ENCODE data around the gene ANKS1A.

Gene ANKS1A

GRCh38 chr6:35057449-35058357 is 168.6 kb downstream of the ANKS1A start:
- no peak for DNase-seq

GRCh38 chr6:35058358-35058675 is 169.3 kb downstream of the ANKS1A start:
- no peak for DNase-seq

- DNase-seq: no peak
Observed at GRCh38 chr6:35058865-35059522, 169.9 kb downstream of the ANKS1A start.

GRCh38 chr6:35059596-35060345 is 170.7 kb downstream of the ANKS1A start:
- DNase-seq: no peak

- no peak for DNase-seq
Observed at GRCh38 chr6:35061102-35061615, 172.1 kb downstream of the ANKS1A start.

GRCh38 chr6:35061651-35062410 is 172.8 kb downstream of the ANKS1A start:
- DNase-seq: no peak

- DNase-seq: no peak
Observed at GRCh38 chr6:35062676-35063574, 173.9 kb downstream of the ANKS1A start.

- no peak for DNase-seq
Observed at GRCh38 chr6:35063701-35064280, 174.7 kb downstream of the ANKS1A start.

- no peak for DNase-seq
Observed at GRCh38 chr6:35064290-35064689, 175.2 kb downstream of the ANKS1A start.

- no peak for DNase-seq
Observed at GRCh38 chr6:35064757-35065440, 175.8 kb downstream of the ANKS1A start.

- no peak for DNase-seq
Observed at GRCh38 chr6:35065441-35065800, 176.4 kb downstream of the ANKS1A start.

GRCh38 chr6:35065870-35066269 is 176.8 kb downstream of the ANKS1A start:
- DNase-seq: no peak

GRCh38 chr6:35067234-35067633 is 178.2 kb downstream of the ANKS1A start:
- no peak for DNase-seq

GRCh38 chr6:35068206-35068605 is 179.2 kb downstream of the ANKS1A start:
- no peak for DNase-seq

GRCh38 chr6:35068644-35069043 is 179.6 kb downstream of the ANKS1A start:
- no peak for DNase-seq

- DNase-seq: no peak
Observed at GRCh38 chr6:35069262-35069661, 180.2 kb downstream of the ANKS1A start.

GRCh38 chr6:35070111-35070510 is 181.1 kb downstream of the ANKS1A start:
- DNase-seq: no peak

- DNase-seq: no peak
Observed at GRCh38 chr6:35071347-35071994, 182.4 kb downstream of the ANKS1A start.

GRCh38 chr6:35072051-35072697 is 183.1 kb downstream of the ANKS1A start:
- DNase-seq: no peak

GRCh38 chr6:35072698-35073055 is 183.6 kb downstream of the ANKS1A start:
- no peak for DNase-seq
